Body of pancreas (tissue), 4 donors: ENCODE measurements around the gene TMEM14B. TPM values are rescaled to one million over a fixed set of nuclear protein-coding genes. Genes with fewer than 3 reads are reported as not detected.

ENCODE experiments used
- ATAC-seq: fragments of 150-250 bp; one replicate; pipeline ENCODE4 v1.9.1; 2016
- DNase-seq, 4 donors: peaks; one replicate each; pipeline ENCODE4 v3.0.0-alpha.2; 2019
- H3K27ac ChIP-seq, 4 donors: fragments of 200-600 bp; sonication (generic); 1 replicate in 3 of 4; 2 replicates in 1 of 4; pipeline versions ENCODE4 v1.5.1 to v1.6.1; 2016 to 2019; ENCODE audit warnings: mild to moderate bottlenecking in 1 of 4, mixed read lengths in 1 of 4, moderate library complexity in 1 of 4
- H3K27me3 ChIP-seq, 2 donors: fragments of 200-600 bp; sonication (generic); one replicate each; pipeline ENCODE4 v1.6.0; 2016; ENCODE audit warnings: mild to moderate bottlenecking in 1 of 2
- H3K36me3 ChIP-seq, 2 donors: fragments of 200-600 bp; sonication (generic); replicated peaks in 1 of 2; 2 replicates each; pipeline ENCODE4 v1.5.1; 2016; ENCODE audit warnings: low read depth in 2 of 2; ENCODE audit not compliant: insufficient read depth in 1 of 2
- H3K4me1 ChIP-seq: fragments of 200-600 bp; sonication (generic); one replicate; pipeline ENCODE4 v1.6.0; 2016
- H3K4me3 ChIP-seq, 2 donors: fragments of 200-600 bp; sonication (generic); 1 replicate in 1 of 2; 2 replicates in 1 of 2; pipeline ENCODE4 v1.5.1; 2016 to 2019
- H3K9me3 ChIP-seq, 3 donors: fragments of 200-600 bp; sonication (generic); 1 replicate in 2 of 3; 2 replicates in 1 of 3; pipeline ENCODE4 v1.5.1; 2016
- POLR2A ChIP-seq, 3 donors: fragments of 450-650 bp; IDR thresholded peaks; one replicate each; pipeline ENCODE4 v1.6.1; 2016; ENCODE audit warnings: antibody characterized with exemption in 3 of 3, mild to moderate bottlenecking in 2 of 3
- WGBS, 2 donors: methylation state at CpG; one replicate each; pipeline ENCODE4 v1.1.5; 2017; 5-methylcytosine and 5-hydroxymethylcytosine counted together
- intact Hi-C: fragments of 100-400 bp; cut with DNase I; formaldehyde crosslinking; loops from one replicate; pipeline ENCODE4 v1.15.1; 2023
- total RNA-seq, 2 donors: library from RNA; depleted of rRNA; stranded (reverse); fragments of >200 nt; gene quantifications; one replicate each; pipeline ENCODE4 v1.1.0, GENCODE V29; 2016
- TF ChIP-seq, protein P1 (sequence below), 7 experiments: fragments of 450-650 bp in 4 of 7; fragments of 200-600 bp in 3 of 7; sonication (generic) in 3 of 7; IDR thresholded peaks; one replicate each; pipeline ENCODE4 v1.5.1; 2016 to 2019; ENCODE audit warnings: antibody characterized with exemption in 7 of 7

TMEM14B gene
- total RNA-seq, 2 donors from 2014 or later = 49.3 to 49.4 TPM

DNA sequence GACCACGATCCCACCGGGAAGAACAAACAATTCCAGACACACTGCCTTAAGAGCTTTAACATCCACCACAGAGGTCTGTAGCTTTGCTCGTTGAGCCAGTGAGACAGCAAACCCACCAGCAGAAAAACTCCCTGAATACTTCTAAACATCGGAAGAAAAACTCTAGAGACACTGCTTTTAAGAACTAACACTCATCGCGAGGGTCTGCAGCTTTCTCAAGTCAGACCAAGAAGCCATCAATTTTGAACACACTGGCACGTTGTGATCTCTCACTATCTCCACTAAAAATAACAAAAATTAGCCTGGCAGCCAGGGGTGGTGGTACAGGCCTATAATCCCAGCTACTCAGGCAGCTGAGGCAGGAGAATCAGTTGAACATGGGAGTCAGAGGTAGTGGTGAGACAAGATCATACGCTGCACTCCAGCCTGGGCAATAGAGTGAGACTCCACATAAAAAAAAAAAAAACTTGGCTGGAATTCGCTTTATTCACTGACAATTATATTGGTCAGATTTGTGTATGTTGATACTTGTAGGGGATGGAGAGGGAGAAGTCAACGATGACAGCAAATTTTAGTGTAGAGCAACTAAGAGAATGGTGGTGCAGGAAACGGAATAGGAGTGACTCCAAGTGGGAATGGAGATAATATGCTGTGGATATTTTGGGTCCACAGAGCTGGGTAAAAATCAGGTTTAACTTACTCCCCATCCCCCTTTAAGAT, 25.6 kb upstream of the TMEM14B start:
- WGBS, 2 donors = 81 to 82% methylated on average over 11 of the region's 11 CpGs
- no peaks in the 10 kb centered on the region for H3K9me3 ChIP-seq
- ATAC-seq (no peak), DNase-seq (no peak)
- peak overlapping the region; percentile 75 to 85 (median 80) for H3K27ac ChIP-seq
- peaks cover 23% of the 10 kb centered on the region for H3K4me1 ChIP-seq
- H3K36me3 ChIP-seq = no peaks in the 10 kb centered on the region
- no peak overlapping the region for H3K4me3 ChIP-seq
- TF ChIP-seq, protein P1, sequence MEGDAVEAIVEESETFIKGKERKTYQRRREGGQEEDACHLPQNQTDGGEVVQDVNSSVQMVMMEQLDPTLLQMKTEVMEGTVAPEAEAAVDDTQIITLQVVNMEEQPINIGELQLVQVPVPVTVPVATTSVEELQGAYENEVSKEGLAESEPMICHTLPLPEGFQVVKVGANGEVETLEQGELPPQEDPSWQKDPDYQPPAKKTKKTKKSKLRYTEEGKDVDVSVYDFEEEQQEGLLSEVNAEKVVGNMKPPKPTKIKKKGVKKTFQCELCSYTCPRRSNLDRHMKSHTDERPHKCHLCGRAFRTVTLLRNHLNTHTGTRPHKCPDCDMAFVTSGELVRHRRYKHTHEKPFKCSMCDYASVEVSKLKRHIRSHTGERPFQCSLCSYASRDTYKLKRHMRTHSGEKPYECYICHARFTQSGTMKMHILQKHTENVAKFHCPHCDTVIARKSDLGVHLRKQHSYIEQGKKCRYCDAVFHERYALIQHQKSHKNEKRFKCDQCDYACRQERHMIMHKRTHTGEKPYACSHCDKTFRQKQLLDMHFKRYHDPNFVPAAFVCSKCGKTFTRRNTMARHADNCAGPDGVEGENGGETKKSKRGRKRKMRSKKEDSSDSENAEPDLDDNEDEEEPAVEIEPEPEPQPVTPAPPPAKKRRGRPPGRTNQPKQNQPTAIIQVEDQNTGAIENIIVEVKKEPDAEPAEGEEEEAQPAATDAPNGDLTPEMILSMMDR (IDR thresholded peaks at IDR 0.05) = no peak
- no peak for TF ChIP-seq POLR2A (IDR thresholded peaks at IDR 0.05)
- no peaks in the 10 kb centered on the region for H3K27me3 ChIP-seq
- intact Hi-C loops = no loop called here

DNA sequence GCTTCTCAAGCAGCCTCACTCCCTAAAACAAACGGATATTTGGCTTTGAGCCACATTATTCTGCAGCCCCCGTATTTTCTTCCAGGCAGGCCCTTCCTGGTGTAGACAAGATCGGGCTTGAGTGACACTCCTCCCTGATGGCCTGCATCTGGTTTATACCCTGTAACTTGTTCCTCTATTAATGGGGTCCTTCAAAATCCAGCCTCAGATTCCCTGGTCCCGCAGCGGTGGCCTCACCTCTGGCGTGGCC, 25.1 kb upstream of the TMEM14B start:
- H3K27ac ChIP-seq = peak overlapping the region; percentile 75 to 85 (median 80)
- WGBS, 2 donors = 0 to 2% methylated on average over 3 to 6 of the region's 6 CpGs
- ATAC-seq (no peak), DNase-seq (no peak)
- no peak for TF ChIP-seq POLR2A (IDR thresholded peaks at IDR 0.05)
- TF ChIP-seq, protein P1 (IDR thresholded peaks at IDR 0.05) = no peak
- H3K4me1 ChIP-seq = peaks cover 23% of the 10 kb centered on the region
- intact Hi-C loops = no loop called here
- H3K4me3 ChIP-seq = no peak overlapping the region
- no peaks in the 10 kb centered on the region for H3K36me3 ChIP-seq
- no peaks in the 10 kb centered on the region for H3K27me3 ChIP-seq
- H3K9me3 ChIP-seq = no peaks in the 10 kb centered on the region

DNA sequence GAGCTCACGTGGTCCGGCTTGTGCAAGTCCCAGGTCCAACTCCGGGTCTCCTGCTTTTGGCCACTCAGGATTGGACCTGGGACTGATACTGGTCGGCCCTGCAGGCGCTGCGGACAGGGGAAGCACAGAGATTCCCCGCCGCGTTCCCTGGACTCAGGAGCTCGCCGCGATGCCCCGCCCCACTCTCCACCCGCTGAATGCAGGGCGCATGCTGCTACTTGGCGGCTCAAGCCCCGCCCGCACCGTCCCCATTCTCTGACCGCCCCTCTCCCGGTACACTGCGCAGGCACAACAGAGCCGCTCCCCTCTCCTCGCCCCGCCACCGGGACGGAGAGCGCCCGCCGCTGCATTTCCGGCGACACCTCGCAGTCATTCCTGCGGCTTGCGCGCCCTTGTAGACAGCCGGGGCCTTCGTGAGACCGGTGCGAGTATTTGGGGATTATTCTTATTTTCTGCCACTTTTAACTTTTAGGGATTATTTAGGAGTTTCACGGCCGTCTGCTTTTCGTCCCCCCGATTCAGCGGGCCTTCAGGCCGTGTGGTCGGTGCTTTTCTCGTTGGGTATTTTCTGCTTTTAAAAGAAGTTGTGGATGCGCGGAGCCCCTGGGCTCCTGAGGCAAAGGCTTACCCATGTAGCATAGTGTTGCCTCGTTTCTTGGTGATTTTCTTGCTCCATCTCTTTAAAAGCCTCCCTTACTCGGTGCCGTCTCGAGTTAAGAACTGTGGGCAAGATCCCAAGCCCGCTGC, 24.6 kb upstream of the TMEM14B start, which contains the start of gene TMEM14C:
Gene TMEM14C, plus strand, starts transcription at position 251 of the 747 bp plus-strand sequence. CDS start 1,544 bp downstream, outside the sequence.
- intact Hi-C loops = no loop called here
- no peaks in the 10 kb centered on the region for H3K9me3 ChIP-seq
- H3K4me1 ChIP-seq = peaks cover 23% of the 10 kb centered on the region
- DNase-seq = peak; percentile 98 to 100 (median 99)
- 0% methylated on average over 37 to 55 of the region's 55 CpGs for WGBS, 2 donors
- peak within 1 kb of the TSS; percentile 46 to 55 for H3K4me3 ChIP-seq
- peak within 1 kb of the TSS; percentile 75 to 85 (median 80) for H3K27ac ChIP-seq
- H3K36me3 ChIP-seq = no peaks in the 10 kb centered on the region
- TF ChIP-seq, protein P1 (IDR thresholded peaks at IDR 0.05) = peak in 1 of 7 experiments; percentile 22
- TF ChIP-seq POLR2A (IDR thresholded peaks at IDR 0.05) = peak; percentile 74 to 93 (median 93)
- ATAC-seq = peak; percentile 99
- H3K27me3 ChIP-seq = no peaks in the 10 kb centered on the region

DNA sequence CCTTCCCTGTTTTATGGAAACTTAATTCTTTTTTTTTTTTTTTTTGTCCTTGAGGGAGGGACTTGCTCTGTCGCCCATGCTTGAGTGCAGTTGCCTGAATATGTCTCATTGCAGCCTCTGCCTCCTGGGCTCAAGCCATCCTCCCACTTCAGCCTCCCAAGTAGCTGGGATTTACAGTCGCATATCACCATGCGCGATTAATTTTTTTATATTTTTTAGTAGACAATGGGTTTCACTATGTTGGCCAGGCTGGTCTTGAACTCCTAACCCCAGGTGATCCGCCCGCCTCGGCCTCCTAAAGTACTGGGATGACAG, 24.1 kb upstream of the TMEM14B start:
- TF ChIP-seq POLR2A (IDR thresholded peaks at IDR 0.05) = no peak
- TF ChIP-seq, protein P1 (IDR thresholded peaks at IDR 0.05) = no peak
- intact Hi-C loops = no loop called here
- peak overlapping the region in 1 of 2 donors; percentile 55 for H3K4me3 ChIP-seq
- DNase-seq (peak in 2 of 4 donors; percentile 20 to 25), ATAC-seq (no peak)
- WGBS, 2 donors = 23 to 24% methylated on average over 7 of the region's 7 CpGs
- peak overlapping the region in 2 of 4 donors; percentile 81 to 85 for H3K27ac ChIP-seq
- H3K9me3 ChIP-seq = no peaks in the 10 kb centered on the region
- no peaks in the 10 kb centered on the region for H3K27me3 ChIP-seq
- H3K4me1 ChIP-seq = peaks cover 23% of the 10 kb centered on the region
- peaks cover 0 to 2% of the 10 kb centered on the region in 2 donors for H3K36me3 ChIP-seq
